Osteoblast (primary cell): ENCODE measurements around the gene HIF3A. TPM values are rescaled to one million over a fixed set of nuclear protein-coding genes. Genes with fewer than 3 reads are reported as not detected.

Experiments used
- DNase-seq: peaks from one replicate; pipeline ENCODE4 v3.0.0; 2011; ENCODE audit warnings: low spot score, mixed read lengths; ENCODE audit not compliant: insufficient read length; ENCODE audit errors: missing footprints
- H2AFZ ChIP-seq: 2 replicates; pipeline ENCODE4 v1.6.0; 2011; ENCODE audit warnings: mild to moderate bottlenecking, low read length
- H3K27ac ChIP-seq: 2 replicates; pipeline ENCODE4 v1.5.1; 2011; ENCODE audit warnings: mild to moderate bottlenecking, low read depth, low read length, moderate library complexity
- H3K27me3 ChIP-seq: 2 replicates; pipeline ENCODE4 v1.6.0; 2012; ENCODE audit warnings: mild to moderate bottlenecking, control low read depth, inconsistent platforms, low read length, moderate library complexity; ENCODE audit not compliant: insufficient read depth
- H3K36me3 ChIP-seq: 2 replicates; pipeline ENCODE4 v1.5.1; 2011; ENCODE audit warnings: mild to moderate bottlenecking, low read length, control low read depth, moderate library complexity; ENCODE audit not compliant: insufficient read depth
- H3K4me1 ChIP-seq: 2 replicates; pipeline ENCODE4 v1.5.1; 2011; ENCODE audit warnings: mild to moderate bottlenecking, low read length, control low read depth, moderate library complexity; ENCODE audit not compliant: insufficient read depth
- H3K4me2 ChIP-seq: 2 replicates; pipeline ENCODE4 v1.6.0; 2011; ENCODE audit warnings: mild to moderate bottlenecking, low read length; ENCODE audit not compliant: insufficient read depth
- H3K4me3 ChIP-seq: fragments of 200-600 bp; sonication (generic); 3 replicates; pipeline ENCODE4 v1.5.1; 2012; ENCODE audit warnings: mild to moderate bottlenecking, low read length, inconsistent platforms; ENCODE audit not compliant: insufficient read depth
- H3K79me2 ChIP-seq: 2 replicates; pipeline ENCODE4 v1.6.0; 2012; ENCODE audit warnings: mild to moderate bottlenecking, low read length, control low read depth, inconsistent platforms; ENCODE audit not compliant: insufficient read depth
- H3K9me3 ChIP-seq: 2 replicates; pipeline ENCODE4 v1.5.1; 2011; ENCODE audit warnings: low read depth, low read length, control low read depth
- H4K20me1 ChIP-seq: 2 replicates; pipeline ENCODE4 v1.6.0; 2012; ENCODE audit warnings: mild to moderate bottlenecking, low read length, control low read depth; ENCODE audit not compliant: insufficient read depth
- total RNA-seq: library from RNA; depleted of rRNA; stranded (reverse); fragments of >200 nt; gene quantifications from 2 replicates; pipeline ENCODE4 v1.2.3, GENCODE V29; 2012
- TF ChIP-seq, protein P1 (sequence below): IDR thresholded peaks from 2 replicates; pipeline ENCODE4 v1.5.1; 2011; ENCODE audit warnings: mild to moderate bottlenecking, low read depth, low read length, moderate library complexity; ENCODE audit errors: extremely low read depth

HIF3A gene
- total RNA-seq, 1 donor, result not detected

GRCh38 chr19:46369817-46370216 is 73.0 kb downstream of the HIF3A start:
- Histone ChIP-seq H3K79me2 (peaks cover 47% of the 10 kb centered on the region), H4K20me1 (peaks cover 28% of the 10 kb centered on the region), H3K9me3 (no peaks in the 10 kb centered on the region)

DNA sequence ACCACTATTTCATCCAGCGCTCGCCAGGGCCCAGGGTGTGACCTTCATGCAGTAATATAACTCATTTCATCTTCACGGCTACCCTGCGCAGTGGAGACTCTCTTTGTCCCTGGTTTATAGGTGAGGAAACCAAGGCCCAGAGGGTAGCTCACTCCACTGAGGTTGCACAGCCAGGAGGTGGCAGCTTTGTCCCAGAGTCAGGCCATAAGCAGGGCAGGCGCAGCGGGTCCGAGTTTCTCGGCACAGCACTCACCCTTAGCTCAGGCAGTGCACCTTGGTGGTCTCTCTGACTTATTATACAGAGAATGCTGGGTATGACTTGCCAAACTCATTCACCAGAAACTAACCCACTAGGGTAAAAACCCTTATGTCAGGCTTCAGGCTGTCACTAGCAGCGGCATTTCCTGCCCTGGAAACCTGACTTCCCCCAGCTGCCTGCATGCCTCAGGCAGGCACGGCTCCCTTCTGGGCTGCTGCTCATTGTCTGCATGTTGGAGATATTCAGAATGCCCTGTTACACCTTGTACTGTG is 74.6 kb downstream of the HIF3A start:
- no peaks in the 10 kb centered on the region for H3K9me3 ChIP-seq
- peaks cover 23% of the 10 kb centered on the region for H4K20me1 ChIP-seq
- H3K4me1 ChIP-seq, result peaks cover 27% of the 10 kb centered on the region
- no peak overlapping the region for H3K4me2 ChIP-seq
- no peak for DNase-seq
- H3K79me2 ChIP-seq, result peaks cover 43% of the 10 kb centered on the region
- H3K4me3 ChIP-seq, result no peak overlapping the region
- no peak overlapping the region for H3K27ac ChIP-seq
- TF ChIP-seq, protein P1, sequence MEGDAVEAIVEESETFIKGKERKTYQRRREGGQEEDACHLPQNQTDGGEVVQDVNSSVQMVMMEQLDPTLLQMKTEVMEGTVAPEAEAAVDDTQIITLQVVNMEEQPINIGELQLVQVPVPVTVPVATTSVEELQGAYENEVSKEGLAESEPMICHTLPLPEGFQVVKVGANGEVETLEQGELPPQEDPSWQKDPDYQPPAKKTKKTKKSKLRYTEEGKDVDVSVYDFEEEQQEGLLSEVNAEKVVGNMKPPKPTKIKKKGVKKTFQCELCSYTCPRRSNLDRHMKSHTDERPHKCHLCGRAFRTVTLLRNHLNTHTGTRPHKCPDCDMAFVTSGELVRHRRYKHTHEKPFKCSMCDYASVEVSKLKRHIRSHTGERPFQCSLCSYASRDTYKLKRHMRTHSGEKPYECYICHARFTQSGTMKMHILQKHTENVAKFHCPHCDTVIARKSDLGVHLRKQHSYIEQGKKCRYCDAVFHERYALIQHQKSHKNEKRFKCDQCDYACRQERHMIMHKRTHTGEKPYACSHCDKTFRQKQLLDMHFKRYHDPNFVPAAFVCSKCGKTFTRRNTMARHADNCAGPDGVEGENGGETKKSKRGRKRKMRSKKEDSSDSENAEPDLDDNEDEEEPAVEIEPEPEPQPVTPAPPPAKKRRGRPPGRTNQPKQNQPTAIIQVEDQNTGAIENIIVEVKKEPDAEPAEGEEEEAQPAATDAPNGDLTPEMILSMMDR, result no peak
- H2AFZ ChIP-seq, result no peak overlapping the region
- no peaks in the 10 kb centered on the region for H3K27me3 ChIP-seq
- H3K36me3 ChIP-seq, result peaks cover 18% of the 10 kb centered on the region

More at GRCh38 chr19:46369817-46370216, 73.0 kb downstream of the HIF3A start:
- H2AFZ ChIP-seq, result no peak overlapping the region
- H3K27ac ChIP-seq, result no peak overlapping the region
- peaks cover 12% of the 10 kb centered on the region for H3K36me3 ChIP-seq
- no peak overlapping the region for H3K4me3 ChIP-seq
- peaks cover 27% of the 10 kb centered on the region for H3K4me1 ChIP-seq
- no peak for DNase-seq
- TF ChIP-seq, protein P1, result no peak
- no peaks in the 10 kb centered on the region for H3K27me3 ChIP-seq
- H3K4me2 ChIP-seq, result no peak overlapping the region

- Histone ChIP-seq H3K79me2 (peaks cover 32% of the 10 kb centered on the region), H3K4me3 (no peak overlapping the region), H2AFZ (no peak overlapping the region), H3K27ac (peak overlapping the region; percentile 85), H3K9me3 (no peaks in the 10 kb centered on the region), H3K36me3 (peaks cover 22% of the 10 kb centered on the region), H3K4me1 (peaks cover 34% of the 10 kb centered on the region), H3K27me3 (no peaks in the 10 kb centered on the region), H3K4me2 (peak overlapping the region; percentile 66), H4K20me1 (peaks cover 23% of the 10 kb centered on the region)
- DNase-seq, result no peak
- TF ChIP-seq, protein P1, result no peak
These were observed 76.2 kb downstream of the HIF3A start for GRCh38 chr19:46372901-46373490.

- TF ChIP-seq, protein P1, result no peak
- Histone ChIP-seq H3K36me3 (peaks cover 22% of the 10 kb centered on the region), H3K4me1 (peaks cover 38% of the 10 kb centered on the region), H3K4me2 (peak overlapping the region; percentile 71), H3K79me2 (peaks cover 28% of the 10 kb centered on the region), H2AFZ (peak overlapping the region; percentile 57), H3K27me3 (no peaks in the 10 kb centered on the region), H3K27ac (peak overlapping the region; percentile 85), H4K20me1 (peaks cover 23% of the 10 kb centered on the region), H3K4me3 (peak overlapping the region; percentile 37), H3K9me3 (no peaks in the 10 kb centered on the region)
- peak; percentile 93 for DNase-seq
These were observed 76.9 kb downstream of the HIF3A start for GRCh38 chr19:46373491-46374359.
